Esophagus (tissue), 2 donors: ENCODE data around the gene IFI27. TPM values are rescaled to one million over a fixed set of nuclear protein-coding genes. Genes with fewer than 3 reads are reported as not detected.

ENCODE experiments used
- H3K27ac ChIP-seq, 2 donors: one replicate each; pipeline ENCODE4 v1.5.1; 2013; ENCODE audit warnings: low read depth in 2 of 2, mild to moderate bottlenecking in 2 of 2, inconsistent platforms in 1 of 2, low read length in 1 of 2, moderate library complexity in 1 of 2
- H3K27me3 ChIP-seq, 2 donors: one replicate each; pipeline ENCODE4 v1.6.1; 2013; ENCODE audit warnings: low read length in 2 of 2, control low read depth in 1 of 2, mild to moderate bottlenecking in 1 of 2; ENCODE audit not compliant: insufficient read depth in 2 of 2, control insufficient read depth in 1 of 2
- H3K36me3 ChIP-seq, 2 donors: one replicate each; pipeline ENCODE4 v1.6.1; 2013; ENCODE audit warnings: low read length in 1 of 2; ENCODE audit not compliant: control insufficient read depth in 2 of 2, insufficient read depth in 2 of 2
- H3K4me1 ChIP-seq, 2 donors: one replicate each; pipeline ENCODE4 v1.6.1; 2013; ENCODE audit warnings: low read length in 1 of 2; ENCODE audit not compliant: control insufficient read depth in 2 of 2, insufficient read depth in 2 of 2
- H3K4me3 ChIP-seq, 2 donors: one replicate each; pipeline ENCODE4 v1.5.1; 2013; ENCODE audit warnings: low read length in 2 of 2, mild to moderate bottlenecking in 2 of 2, low read depth in 1 of 2, moderate library complexity in 1 of 2
- H3K9me3 ChIP-seq, 2 donors: one replicate each; pipeline ENCODE4 v1.6.1; 2013; ENCODE audit warnings: mild to moderate bottlenecking in 2 of 2, low read depth in 1 of 2, low read length in 1 of 2, moderate library complexity in 1 of 2; ENCODE audit not compliant: control insufficient read depth in 2 of 2, insufficient read depth in 1 of 2
- whole genome bisulfite sequencing, 2 donors: extraction: QIAGEN DNeasy Blood & Tissue Kit; methylation state at CpG; one replicate each; pipeline ENCODE4 v1.1.7; 2013; 5-methylcytosine and 5-hydroxymethylcytosine counted together
- polyA plus RNA-seq, 2 donors: library from polyadenylated mRNA; stranded (reverse); fragments of 200-250 nt; gene quantifications; one replicate each; pipeline ENCODE4 v1.2.3, GENCODE V29; 2013
- donor health status: healthy with polysubstance abuse.
- donor health status: Bipolar disorder and iron deficiency.

The IFI27 gene
- polyA plus RNA-seq, 2 donors: 155 to 478 TPM

DNA sequence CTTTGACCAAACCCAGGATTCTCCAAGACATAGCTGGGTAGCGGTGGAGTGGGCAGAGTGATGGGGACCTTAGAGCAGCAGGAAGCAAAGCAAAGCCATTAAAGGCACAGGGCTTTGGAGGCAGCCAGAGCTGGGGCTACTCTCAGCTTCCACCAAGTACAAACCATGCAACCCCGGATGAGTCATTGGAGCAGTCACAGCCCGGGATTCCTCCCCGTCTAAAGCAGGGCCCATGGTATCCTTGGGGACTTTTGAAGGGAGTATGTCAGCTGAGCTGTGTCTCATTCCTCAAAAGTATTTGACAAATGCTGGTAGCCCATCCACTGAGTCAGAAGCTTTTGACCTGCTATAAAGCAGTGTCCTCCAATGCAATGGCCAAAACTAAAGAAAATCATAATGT is 9.7 kb upstream of the IFI27 start:
- no peaks in the 10 kb centered on the region for H3K9me3 ChIP-seq
- H3K36me3 ChIP-seq: peaks cover 0 to 2% of the 10 kb centered on the region in 2 donors
- H3K4me1 ChIP-seq: no peaks in the 10 kb centered on the region
- H3K27me3 ChIP-seq: no peaks in the 10 kb centered on the region
- 75 to 81% methylated on average over 4 of the region's 4 CpGs for WGBS, 2 donors
- H3K4me3 ChIP-seq: no peak overlapping the region
- no peak overlapping the region for H3K27ac ChIP-seq

DNA sequence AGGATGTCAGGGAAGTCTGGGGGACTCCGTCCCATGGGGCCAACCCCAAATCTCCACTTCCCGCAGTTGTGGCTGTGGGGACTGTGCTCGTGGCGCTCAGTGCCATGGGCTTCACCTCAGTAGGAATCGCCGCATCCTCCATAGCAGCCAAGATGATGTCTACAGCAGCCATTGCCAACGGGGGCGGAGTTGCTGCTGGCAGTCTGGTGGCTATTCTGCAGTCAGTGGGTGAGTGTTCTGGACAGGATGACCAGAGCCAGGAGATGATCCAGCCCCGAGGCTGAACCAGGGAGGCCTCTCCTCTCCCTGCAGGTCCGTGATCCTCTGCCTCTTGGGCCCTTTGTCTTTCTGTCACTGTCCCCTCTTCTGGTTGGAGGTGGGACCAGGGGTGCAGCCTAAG is 8.8 kb upstream of the IFI27 start:
- Histone ChIP-seq H3K9me3 (no peaks in the 10 kb centered on the region), H3K4me1 (no peaks in the 10 kb centered on the region), H3K36me3 (peaks cover 0 to 2% of the 10 kb centered on the region in 2 donors), H3K27ac (no peak overlapping the region), H3K4me3 (no peak overlapping the region), H3K27me3 (no peaks in the 10 kb centered on the region)
- WGBS, 2 donors: 92 to 93% methylated on average over 10 of the region's 10 CpGs

DNA sequence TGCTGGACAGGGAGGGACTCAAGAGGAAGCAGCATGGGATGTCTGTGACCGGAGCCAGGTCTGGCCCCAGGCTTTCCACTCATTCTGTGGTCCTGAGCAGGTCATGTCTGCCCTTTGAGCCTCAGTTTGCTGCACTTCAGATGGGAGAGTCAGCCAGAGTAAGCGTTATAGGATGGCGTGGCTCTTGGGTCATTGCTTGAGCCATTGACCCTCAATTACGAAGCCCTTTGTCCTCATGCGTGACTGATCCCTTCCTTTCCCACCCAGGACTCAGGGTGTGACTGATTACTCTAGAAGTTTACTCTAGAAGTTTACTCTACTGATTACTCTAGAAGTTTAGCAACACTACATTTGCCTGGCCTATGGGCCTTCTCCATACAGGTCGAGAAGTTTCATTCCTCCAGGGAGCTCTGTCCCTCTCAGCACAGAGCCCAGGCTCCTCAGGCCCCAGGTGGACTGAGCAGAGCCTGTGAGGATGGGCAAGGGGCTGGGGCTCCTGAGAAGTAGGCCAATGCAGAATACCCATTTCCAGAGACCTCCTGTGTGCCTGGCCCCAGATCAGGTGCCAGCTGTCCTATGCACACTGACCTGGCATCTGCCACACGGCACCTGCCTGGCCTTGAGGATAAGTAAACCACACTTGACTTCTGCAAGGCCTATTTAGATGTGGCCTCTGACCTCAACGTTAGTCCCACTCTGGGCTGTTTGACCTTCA is 7.6 kb upstream of the IFI27 start:
- no peaks in the 10 kb centered on the region for H3K4me1 ChIP-seq
- H3K27me3 ChIP-seq: no peaks in the 10 kb centered on the region
- no peak overlapping the region for H3K4me3 ChIP-seq
- peaks cover 0 to 2% of the 10 kb centered on the region in 2 donors for H3K36me3 ChIP-seq
- 80 to 87% methylated on average over 8 of the region's 8 CpGs for WGBS, 2 donors
- no peaks in the 10 kb centered on the region for H3K9me3 ChIP-seq
- no peak overlapping the region for H3K27ac ChIP-seq

DNA sequence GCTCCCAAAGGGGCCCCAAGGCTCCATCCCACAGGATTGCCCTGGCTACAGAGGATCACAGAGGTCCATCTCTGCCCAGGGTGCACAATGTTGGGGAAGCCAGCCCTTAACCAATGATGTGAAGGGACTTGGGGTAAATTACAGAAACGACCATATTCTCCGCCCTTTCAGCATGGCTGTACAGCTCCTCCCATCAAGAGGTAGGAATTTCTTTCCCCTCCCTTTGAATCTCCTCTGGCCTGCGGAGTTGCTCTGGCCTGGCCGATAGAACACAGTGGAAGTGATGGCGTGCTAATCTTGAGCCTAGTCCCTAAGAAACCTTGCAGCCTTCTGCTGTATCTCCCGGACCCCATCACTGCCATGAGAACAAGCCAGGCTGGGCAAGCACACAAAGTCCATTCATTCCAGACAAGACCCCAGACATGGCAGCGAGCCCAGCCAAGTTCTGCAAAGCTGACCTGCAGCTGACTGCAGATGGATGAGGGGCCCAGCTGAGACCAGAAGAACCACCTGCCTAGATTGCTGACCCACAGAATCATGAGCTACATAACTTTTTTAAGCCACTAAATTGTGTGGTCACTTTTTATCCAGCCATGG is 6.9 kb upstream of the IFI27 start:
- H3K36me3 ChIP-seq: peaks cover 0 to 2% of the 10 kb centered on the region in 2 donors
- no peak overlapping the region for H3K4me3 ChIP-seq
- H3K9me3 ChIP-seq: no peaks in the 10 kb centered on the region
- H3K4me1 ChIP-seq: no peaks in the 10 kb centered on the region
- H3K27me3 ChIP-seq: no peaks in the 10 kb centered on the region
- H3K27ac ChIP-seq: no peak overlapping the region
- WGBS, 2 donors: 66 to 78% methylated on average over 7 of the region's 7 CpGs

DNA sequence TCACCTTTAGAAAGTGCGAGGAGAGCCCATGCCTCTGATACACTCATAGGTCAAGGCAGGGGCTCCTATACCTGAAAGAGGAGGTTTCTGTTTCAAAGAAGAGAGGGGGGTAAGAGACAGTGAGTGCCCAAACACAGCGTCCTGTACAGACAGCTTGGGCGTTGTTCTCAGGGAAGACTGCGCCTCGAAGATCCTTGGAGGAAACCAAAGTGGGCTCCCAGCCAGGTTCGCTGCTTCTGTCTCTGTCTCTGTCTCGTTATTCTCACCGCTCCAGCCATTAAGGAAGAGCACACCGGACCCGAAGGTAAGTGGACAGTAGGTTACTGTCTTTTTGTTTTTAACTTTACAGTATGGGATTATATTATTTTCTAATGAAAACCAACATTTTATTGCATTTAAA is 5.8 kb upstream of the IFI27 start:
- H3K4me3 ChIP-seq: no peak overlapping the region
- H3K27me3 ChIP-seq: no peaks in the 10 kb centered on the region
- H3K9me3 ChIP-seq: no peaks in the 10 kb centered on the region
- no peaks in the 10 kb centered on the region for H3K36me3 ChIP-seq
- peaks cover 0 to under 1% of the 10 kb centered on the region in 2 donors for H3K4me1 ChIP-seq
- WGBS, 2 donors: 83 to 86% methylated on average over 10 of the region's 10 CpGs
- H3K27ac ChIP-seq: no peak overlapping the region

DNA sequence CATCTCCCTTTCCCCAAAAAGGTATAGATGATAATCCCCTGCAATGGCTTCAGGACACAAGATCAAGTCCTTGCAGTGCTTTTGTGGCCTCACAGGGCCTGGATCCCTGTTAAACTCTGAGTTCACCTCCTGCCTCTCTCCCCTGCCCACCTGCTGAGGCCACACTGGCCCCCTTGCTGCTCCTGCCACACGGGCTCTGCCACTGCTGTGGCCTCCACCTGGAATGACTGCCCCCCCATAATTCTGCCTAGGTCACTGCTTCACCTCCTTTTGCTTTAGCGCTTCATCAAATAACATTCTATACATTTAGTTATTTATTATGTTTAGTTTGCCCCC is 653 bp upstream of the IFI27 start:
- no peak overlapping the region for H3K4me3 ChIP-seq
- no peaks in the 10 kb centered on the region for H3K9me3 ChIP-seq
- H3K4me1 ChIP-seq: peaks cover 2 to 11% of the 10 kb centered on the region in 2 donors
- H3K27ac ChIP-seq: peak overlapping the region; percentile 71 to 75
- H3K36me3 ChIP-seq: no peaks in the 10 kb centered on the region
- WGBS, 2 donors: 92 to 98% methylated on average over 2 of the region's 2 CpGs
- no peaks in the 10 kb centered on the region for H3K27me3 ChIP-seq

DNA sequence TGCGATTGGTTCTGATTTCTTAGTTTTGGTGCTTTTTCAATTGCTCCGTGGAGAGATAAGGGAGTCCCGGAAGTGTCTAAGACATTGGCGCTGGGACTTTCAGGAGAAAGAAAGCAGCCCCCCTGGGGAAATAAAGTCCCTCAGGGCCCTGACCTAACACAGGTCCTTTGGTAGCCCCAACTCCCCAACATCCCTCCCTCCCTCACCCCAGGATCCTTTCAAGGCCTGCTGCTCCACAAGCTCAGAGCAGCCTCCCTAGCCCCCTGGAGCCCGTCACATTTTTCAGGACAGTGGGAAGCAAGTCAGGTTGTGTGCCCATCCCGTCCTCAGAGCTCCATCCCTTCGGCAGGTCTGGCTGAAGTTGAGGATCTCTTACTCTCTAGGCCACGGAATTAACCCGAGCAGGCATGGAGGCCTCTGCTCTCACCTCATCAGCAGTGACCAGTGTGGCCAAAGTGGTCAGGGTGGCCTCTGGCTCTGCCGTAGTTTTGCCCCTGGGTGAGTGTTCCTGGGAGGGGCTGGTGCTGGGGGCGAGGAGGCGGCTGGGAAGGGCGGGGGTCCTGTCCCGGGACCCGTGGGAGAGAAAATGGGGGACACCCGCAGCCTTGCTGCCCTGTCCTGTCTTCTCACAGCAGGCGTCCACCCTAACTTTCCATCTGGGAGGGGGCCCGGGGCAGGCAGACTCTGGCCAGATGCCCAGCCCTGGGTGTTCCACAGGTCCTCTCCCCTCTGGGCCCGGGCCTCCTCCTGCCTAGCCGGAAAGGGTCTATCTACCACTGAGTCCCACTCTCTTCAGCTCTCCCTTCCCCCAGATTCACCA is 950 bp downstream of the IFI27 start:
- H3K27me3 ChIP-seq: no peaks in the 10 kb centered on the region
- H3K27ac ChIP-seq: peak overlapping the region; percentile 22 to 72
- no peaks in the 10 kb centered on the region for H3K36me3 ChIP-seq
- WGBS, 2 donors: 61 to 83% methylated on average over 20 of the region's 20 CpGs
- H3K4me3 ChIP-seq: peak overlapping the region; percentile 27 to 34
- peaks cover 4 to 21% of the 10 kb centered on the region in 2 donors for H3K4me1 ChIP-seq
- no peaks in the 10 kb centered on the region for H3K9me3 ChIP-seq

DNA sequence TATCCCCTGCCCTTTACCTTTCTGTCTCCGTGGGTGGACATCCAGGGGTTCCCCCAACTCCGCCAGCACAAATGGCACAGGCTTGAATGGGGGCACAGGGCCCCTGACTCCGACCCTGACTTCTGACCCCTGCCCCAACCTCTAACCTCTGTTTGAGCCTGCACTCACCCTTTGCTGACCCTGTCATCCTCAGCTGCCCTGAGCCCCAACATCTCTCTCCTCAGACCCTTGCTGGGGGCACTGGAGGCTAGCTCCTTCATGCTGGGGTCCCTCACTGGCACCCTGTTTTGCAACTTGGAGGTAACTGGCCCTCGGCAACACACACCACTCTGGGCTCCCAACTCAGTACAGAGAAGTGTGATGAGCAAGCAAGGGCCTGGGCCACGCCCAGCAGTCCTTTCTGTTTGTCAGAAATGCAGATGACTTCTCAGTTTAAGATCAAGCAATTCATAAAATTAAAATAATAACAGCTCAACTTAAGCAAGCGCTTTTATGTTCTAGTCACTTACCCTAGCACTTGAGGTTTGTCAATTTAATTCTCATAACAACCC is 2.1 kb downstream of the IFI27 start:
- Histone ChIP-seq H3K9me3 (no peaks in the 10 kb centered on the region), H3K4me3 (no peak overlapping the region), H3K4me1 (peaks cover 4 to 21% of the 10 kb centered on the region in 2 donors), H3K27me3 (no peaks in the 10 kb centered on the region), H3K36me3 (no peaks in the 10 kb centered on the region), H3K27ac (peak overlapping the region; percentile 49 to 56)
- 74 to 86% methylated on average over 6 of the region's 6 CpGs for WGBS, 2 donors

DNA sequence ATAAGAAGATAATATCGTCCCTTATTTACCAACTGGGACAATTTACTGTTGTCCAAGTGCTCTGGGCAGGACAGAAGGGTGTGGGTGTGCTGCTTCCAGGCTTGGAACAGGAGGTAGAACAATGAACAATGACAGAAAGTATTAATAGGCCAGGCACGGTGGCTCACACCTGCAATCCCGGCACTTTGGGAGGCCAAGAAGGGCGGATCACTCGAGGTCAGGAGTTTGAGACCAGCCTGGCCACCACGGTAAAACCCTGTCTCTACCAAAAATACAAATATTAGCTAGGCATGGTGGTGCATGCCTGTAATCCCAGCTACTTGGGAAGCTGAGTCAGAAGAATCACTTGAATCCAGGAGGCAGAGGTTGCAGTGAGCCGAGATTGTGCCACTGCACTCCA is 2.5 kb downstream of the IFI27 start:
- H3K27ac ChIP-seq: peak overlapping the region; percentile 43 to 49
- H3K9me3 ChIP-seq: no peaks in the 10 kb centered on the region
- no peak overlapping the region for H3K4me3 ChIP-seq
- H3K36me3 ChIP-seq: no peaks in the 10 kb centered on the region
- 65 to 72% methylated on average over 7 of the region's 7 CpGs for WGBS, 2 donors
- H3K27me3 ChIP-seq: no peaks in the 10 kb centered on the region
- H3K4me1 ChIP-seq: peaks cover 4 to 21% of the 10 kb centered on the region in 2 donors
